ENCODE data around the gene STRBP. TPM values are rescaled to one million over a fixed set of nuclear protein-coding genes. Genes with fewer than 3 reads are reported as not detected.

Gene STRBP
- total RNA-seq, 2 donors from 2014 or later, result 77.2 to 83.3 TPM

GRCh38 chr9:123072407-123072995 is 195.9 kb downstream of the STRBP start:
- H3K27ac Mint-ChIP-seq, result no peak overlapping the region
- H3K4me1 Mint-ChIP-seq, result peaks cover 33% of the 10 kb centered on the region
- DNase-seq, result peak; percentile 68
- Histone ChIP-seq H3K9ac (ENCODE audit: extremely low read depth, low read length, poor library complexity, severe bottlenecking) (no peak overlapping the region), H3K9me3 (ENCODE audit: control insufficient read depth, low read length) (no peaks in the 10 kb centered on the region), H3K36me3 (ENCODE audit: control insufficient read depth, insufficient read depth, low read length) (peaks cover 51% of the 10 kb centered on the region), H3K4me3 (ENCODE audit: low read length) (no peak overlapping the region), H3K27me3 (ENCODE audit: control insufficient read depth, insufficient read depth, low read length, poor library complexity, severe bottlenecking) (peaks cover 5% of the 10 kb centered on the region), H3K4me1 (ENCODE audit: control insufficient read depth, insufficient read depth, low read length) (peaks cover 16% of the 10 kb centered on the region), H3K27ac (ENCODE audit: low read depth, low read length) (no peak overlapping the region)
- no peaks in the 10 kb centered on the region for H3K9me3 Mint-ChIP-seq
- H3K36me3 Mint-ChIP-seq (ENCODE audit: low read depth), result peaks cover 35% of the 10 kb centered on the region
- no peak overlapping the region for H3K4me3 Mint-ChIP-seq
- peaks cover 25% of the 10 kb centered on the region for H3K27me3 Mint-ChIP-seq (ENCODE audit: insufficient read depth)
- no peak for TF ChIP-seq CTCF (conservative IDR thresholded peaks at IDR 0.05)
- WGBS, 2 experiments (ENCODE audit: insufficient coverage in 1 of 2, insufficient read length in 1 of 2), result 73 to 90% methylated on average over 2 of the region's 2 CpGs

Other genes starting within 250 kb of the STRBP start
- gene GPR21, start 234.9 kb downstream of the STRBP start, total RNA-seq, result 1 to 10 TPM; 1.5 to 1.8 TPM
- gene CRB2, start 87.6 kb upstream of the STRBP start, total RNA-seq, result 1 to 10 TPM in 1 of 2 donors, under 1 TPM in 1; 0.75 to 2.0 TPM